GM23338 (cell line): Measurements from ENCODE around the gene HPS5. TPM values are rescaled to one million over a fixed set of nuclear protein-coding genes. Genes with fewer than 3 reads are reported as not detected.

ENCODE experiments used
- EZH2 ChIP-seq: fragments of 200-600 bp; sonication (generic); IDR thresholded peaks from one replicate; pipeline ENCODE4 v1.8.0; 2017; ENCODE audit warnings: antibody characterized with exemption, mild to moderate bottlenecking, low read depth; ENCODE audit not compliant: unreplicated experiment
- JUNB ChIP-seq: IDR thresholded peaks from one replicate; pipeline ENCODE4 v1.6.1; 2016; ENCODE audit warnings: antibody characterized with exemption; ENCODE audit not compliant: unreplicated experiment
- NANOG ChIP-seq: IDR thresholded peaks from 2 replicates; pipeline ENCODE4 v1.6.1; 2016; ENCODE audit warnings: antibody characterized with exemption, borderline replicate concordance
- POLR2AphosphoS5 ChIP-seq: IDR thresholded peaks from 2 replicates; pipeline ENCODE4 v1.6.1; 2016; ENCODE audit warnings: antibody characterized with exemption, low read depth
- ZNF114 ChIP-seq: fragments of 250-450 bp; sonication (Bioruptor Pico); IDR thresholded peaks from 2 replicates; pipeline ENCODE4 v1.5.0; 2020; ENCODE audit warnings: mild to moderate bottlenecking, moderate library complexity
- polyA plus RNA-seq: library from polyadenylated mRNA; unstranded; fragments of >200 nt; fragmentation: Nextera tagmentation; extraction: Ambion mirVana; gene quantifications from 2 replicates; pipeline ENCODE4 v1.2.1, GENCODE V29; 2016
- total RNA-seq: library from RNA; depleted of rRNA; stranded (reverse); fragments of >200 nt; shearing (Covaris generic); gene quantifications from 2 replicates; pipeline ENCODE4 v1.2.3, GENCODE V29; 2014
- TF ChIP-seq, protein P1 (sequence below): fragments of 250-450 bp; sonication (Bioruptor Pico); IDR thresholded peaks from 2 replicates; pipeline ENCODE4 v1.5.0; 2020; ENCODE audit warnings: mild to moderate bottlenecking, moderate library complexity
- TF ChIP-seq, protein P2 (sequence below): IDR thresholded peaks from one replicate; pipeline ENCODE4 v1.6.1; 2018; ENCODE audit warnings: antibody characterized with exemption; ENCODE audit not compliant: unreplicated experiment
- TF ChIP-seq, protein P3 (sequence below): IDR thresholded peaks from 2 replicates; pipeline ENCODE4 v1.6.1; 2016; ENCODE audit warnings: antibody characterized with exemption

The HPS5 gene
- total and polyA plus RNA-seq, 2 experiments from 2014 or later: 11.5 to 18.6 TPM

DNA sequence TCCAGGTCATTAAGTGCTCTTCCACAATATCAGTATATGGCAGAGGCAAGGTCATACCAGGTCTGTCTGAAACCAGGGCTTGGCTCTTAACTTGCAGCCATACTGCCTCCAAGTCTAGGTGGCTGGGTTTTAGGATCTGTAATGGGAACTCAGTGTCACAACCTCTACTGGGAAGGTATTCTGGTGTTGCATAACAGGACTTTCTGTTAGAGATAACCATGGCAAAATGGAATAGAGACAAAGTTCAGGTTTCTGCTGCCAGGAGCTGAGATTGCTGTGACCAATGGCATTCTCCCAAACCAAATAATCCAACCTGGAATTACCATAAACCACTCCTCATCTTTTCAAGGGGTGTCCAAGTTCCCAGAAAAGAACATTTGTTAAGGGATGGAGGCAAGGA is 62.7 kb downstream of the HPS5 start (continued):
- TF ChIP-seq, protein P1, sequence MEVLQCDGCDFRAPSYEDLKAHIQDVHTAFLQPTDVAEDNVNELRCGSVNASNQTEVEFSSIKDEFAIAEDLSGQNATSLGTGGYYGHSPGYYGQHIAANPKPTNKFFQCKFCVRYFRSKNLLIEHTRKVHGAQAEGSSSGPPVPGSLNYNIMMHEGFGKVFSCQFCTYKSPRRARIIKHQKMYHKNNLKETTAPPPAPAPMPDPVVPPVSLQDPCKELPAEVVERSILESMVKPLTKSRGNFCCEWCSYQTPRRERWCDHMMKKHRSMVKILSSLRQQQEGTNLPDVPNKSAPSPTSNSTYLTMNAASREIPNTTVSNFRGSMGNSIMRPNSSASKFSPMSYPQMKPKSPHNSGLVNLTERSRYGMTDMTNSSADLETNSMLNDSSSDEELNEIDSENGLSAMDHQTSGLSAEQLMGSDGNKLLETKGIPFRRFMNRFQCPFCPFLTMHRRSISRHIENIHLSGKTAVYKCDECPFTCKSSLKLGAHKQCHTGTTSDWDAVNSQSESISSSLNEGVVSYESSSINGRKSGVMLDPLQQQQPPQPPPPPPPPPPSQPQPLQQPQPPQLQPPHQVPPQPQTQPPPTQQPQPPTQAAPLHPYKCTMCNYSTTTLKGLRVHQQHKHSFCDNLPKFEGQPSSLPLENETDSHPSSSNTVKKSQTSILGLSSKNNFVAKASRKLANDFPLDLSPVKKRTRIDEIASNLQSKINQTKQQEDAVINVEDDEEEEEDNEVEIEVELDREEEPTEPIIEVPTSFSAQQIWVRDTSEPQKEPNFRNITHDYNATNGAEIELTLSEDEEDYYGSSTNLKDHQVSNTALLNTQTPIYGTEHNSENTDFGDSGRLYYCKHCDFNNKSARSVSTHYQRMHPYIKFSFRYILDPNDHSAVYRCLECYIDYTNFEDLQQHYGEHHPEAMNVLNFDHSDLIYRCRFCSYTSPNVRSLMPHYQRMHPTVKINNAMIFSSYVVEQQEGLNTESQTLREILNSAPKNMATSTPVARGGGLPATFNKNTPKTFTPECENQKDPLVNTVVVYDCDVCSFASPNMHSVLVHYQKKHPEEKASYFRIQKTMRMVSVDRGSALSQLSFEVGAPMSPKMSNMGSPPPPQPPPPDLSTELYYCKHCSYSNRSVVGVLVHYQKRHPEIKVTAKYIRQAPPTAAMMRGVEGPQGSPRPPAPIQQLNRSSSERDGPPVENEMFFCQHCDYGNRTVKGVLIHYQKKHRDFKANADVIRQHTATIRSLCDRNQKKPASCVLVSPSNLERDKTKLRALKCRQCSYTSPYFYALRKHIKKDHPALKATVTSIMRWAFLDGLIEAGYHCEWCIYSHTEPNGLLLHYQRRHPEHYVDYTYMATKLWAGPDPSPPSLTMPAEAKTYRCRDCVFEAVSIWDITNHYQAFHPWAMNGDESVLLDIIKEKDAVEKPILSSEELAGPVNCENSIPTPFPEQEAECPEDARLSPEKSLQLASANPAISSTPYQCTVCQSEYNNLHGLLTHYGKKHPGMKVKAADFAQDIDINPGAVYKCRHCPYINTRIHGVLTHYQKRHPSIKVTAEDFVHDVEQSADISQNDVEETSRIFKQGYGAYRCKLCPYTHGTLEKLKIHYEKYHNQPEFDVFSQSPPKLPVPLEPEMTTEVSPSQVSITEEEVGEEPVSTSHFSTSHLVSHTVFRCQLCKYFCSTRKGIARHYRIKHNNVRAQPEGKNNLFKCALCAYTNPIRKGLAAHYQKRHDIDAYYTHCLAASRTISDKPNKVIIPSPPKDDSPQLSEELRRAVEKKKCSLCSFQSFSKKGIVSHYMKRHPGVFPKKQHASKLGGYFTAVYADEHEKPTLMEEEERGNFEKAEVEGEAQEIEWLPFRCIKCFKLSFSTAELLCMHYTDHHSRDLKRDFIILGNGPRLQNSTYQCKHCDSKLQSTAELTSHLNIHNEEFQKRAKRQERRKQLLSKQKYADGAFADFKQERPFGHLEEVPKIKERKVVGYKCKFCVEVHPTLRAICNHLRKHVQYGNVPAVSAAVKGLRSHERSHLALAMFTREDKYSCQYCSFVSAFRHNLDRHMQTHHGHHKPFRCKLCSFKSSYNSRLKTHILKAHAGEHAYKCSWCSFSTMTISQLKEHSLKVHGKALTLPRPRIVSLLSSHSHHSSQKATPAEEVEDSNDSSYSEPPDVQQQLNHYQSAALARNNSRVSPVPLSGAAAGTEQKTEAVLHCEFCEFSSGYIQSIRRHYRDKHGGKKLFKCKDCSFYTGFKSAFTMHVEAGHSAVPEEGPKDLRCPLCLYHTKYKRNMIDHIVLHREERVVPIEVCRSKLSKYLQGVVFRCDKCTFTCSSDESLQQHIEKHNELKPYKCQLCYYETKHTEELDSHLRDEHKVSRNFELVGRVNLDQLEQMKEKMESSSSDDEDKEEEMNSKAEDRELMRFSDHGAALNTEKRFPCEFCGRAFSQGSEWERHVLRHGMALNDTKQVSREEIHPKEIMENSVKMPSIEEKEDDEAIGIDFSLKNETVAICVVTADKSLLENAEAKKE (CRISPR knock-in tag): no peak
- TF ChIP-seq ZNF114 (CRISPR knock-in tag) (no peak), POLR2AphosphoS5 (no peak), NANOG (no peak), EZH2 (no peak), JUNB (no peak)
- TF ChIP-seq, protein P2, sequence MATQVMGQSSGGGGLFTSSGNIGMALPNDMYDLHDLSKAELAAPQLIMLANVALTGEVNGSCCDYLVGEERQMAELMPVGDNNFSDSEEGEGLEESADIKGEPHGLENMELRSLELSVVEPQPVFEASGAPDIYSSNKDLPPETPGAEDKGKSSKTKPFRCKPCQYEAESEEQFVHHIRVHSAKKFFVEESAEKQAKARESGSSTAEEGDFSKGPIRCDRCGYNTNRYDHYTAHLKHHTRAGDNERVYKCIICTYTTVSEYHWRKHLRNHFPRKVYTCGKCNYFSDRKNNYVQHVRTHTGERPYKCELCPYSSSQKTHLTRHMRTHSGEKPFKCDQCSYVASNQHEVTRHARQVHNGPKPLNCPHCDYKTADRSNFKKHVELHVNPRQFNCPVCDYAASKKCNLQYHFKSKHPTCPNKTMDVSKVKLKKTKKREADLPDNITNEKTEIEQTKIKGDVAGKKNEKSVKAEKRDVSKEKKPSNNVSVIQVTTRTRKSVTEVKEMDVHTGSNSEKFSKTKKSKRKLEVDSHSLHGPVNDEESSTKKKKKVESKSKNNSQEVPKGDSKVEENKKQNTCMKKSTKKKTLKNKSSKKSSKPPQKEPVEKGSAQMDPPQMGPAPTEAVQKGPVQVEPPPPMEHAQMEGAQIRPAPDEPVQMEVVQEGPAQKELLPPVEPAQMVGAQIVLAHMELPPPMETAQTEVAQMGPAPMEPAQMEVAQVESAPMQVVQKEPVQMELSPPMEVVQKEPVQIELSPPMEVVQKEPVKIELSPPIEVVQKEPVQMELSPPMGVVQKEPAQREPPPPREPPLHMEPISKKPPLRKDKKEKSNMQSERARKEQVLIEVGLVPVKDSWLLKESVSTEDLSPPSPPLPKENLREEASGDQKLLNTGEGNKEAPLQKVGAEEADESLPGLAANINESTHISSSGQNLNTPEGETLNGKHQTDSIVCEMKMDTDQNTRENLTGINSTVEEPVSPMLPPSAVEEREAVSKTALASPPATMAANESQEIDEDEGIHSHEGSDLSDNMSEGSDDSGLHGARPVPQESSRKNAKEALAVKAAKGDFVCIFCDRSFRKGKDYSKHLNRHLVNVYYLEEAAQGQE: no peak
- TF ChIP-seq, protein P3, sequence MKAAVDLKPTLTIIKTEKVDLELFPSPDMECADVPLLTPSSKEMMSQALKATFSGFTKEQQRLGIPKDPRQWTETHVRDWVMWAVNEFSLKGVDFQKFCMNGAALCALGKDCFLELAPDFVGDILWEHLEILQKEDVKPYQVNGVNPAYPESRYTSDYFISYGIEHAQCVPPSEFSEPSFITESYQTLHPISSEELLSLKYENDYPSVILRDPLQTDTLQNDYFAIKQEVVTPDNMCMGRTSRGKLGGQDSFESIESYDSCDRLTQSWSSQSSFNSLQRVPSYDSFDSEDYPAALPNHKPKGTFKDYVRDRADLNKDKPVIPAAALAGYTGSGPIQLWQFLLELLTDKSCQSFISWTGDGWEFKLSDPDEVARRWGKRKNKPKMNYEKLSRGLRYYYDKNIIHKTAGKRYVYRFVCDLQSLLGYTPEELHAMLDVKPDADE: no peak
